HG03575 (cell line): ENCODE measurements around the gene PXT1.

Source experiments
- ATAC-seq: cut with Tn5 transposase; IDR thresholded peaks from one replicate; pipeline ENCODE4 v1.9.1; 2021; ENCODE audit not compliant: unreplicated experiment, insufficient number of reproducible peaks, low FRiP score; ENCODE audit errors: extremely low read depth

PXT1 gene

GRCh38 chr6:36357872-36358225 lies 84.8 kb downstream of the PXT1 start:
- no peak for ATAC-seq

- no peak for ATAC-seq
Measured at GRCh38 chr6:36355819-36356218, 86.8 kb downstream of the PXT1 start.

- no peak for ATAC-seq
Measured at GRCh38 chr6:36353411-36353915, 89.2 kb downstream of the PXT1 start.

- ATAC-seq, result no peak
Measured at GRCh38 chr6:36352477-36353157, 90.0 kb downstream of the PXT1 start.

GRCh38 chr6:36350681-36351571 lies 91.7 kb downstream of the PXT1 start:
- ATAC-seq, result no peak

GRCh38 chr6:36350082-36350481 lies 92.6 kb downstream of the PXT1 start:
- ATAC-seq, result no peak

GRCh38 chr6:36349240-36349639 lies 93.4 kb downstream of the PXT1 start:
- ATAC-seq, result no peak

GRCh38 chr6:36347621-36348020 lies 95.0 kb downstream of the PXT1 start:
- ATAC-seq, result no peak

GRCh38 chr6:36346486-36347273 lies 96.0 kb downstream of the PXT1 start:
- no peak for ATAC-seq

GRCh38 chr6:36345681-36346466 lies 96.8 kb downstream of the PXT1 start:
- ATAC-seq, result no peak

- no peak for ATAC-seq
Measured at GRCh38 chr6:36343109-36343680, 99.5 kb downstream of the PXT1 start.

GRCh38 chr6:36340618-36341454 lies 101.8 kb downstream of the PXT1 start:
- ATAC-seq, result no peak
